Measurements from ENCODE around the gene LTBP2.

The LTBP2 gene

GRCh38 chr14:74586681-74587362 lies 25.2 kb downstream of the LTBP2 start:
- no peak for DNase-seq

GRCh38 chr14:74585406-74586335 lies 26.4 kb downstream of the LTBP2 start:
- no peak for DNase-seq

GRCh38 chr14:74584951-74585350 lies 27.1 kb downstream of the LTBP2 start:
- no peak for DNase-seq

GRCh38 chr14:74583689-74584434 lies 28.2 kb downstream of the LTBP2 start:
- no peak for DNase-seq

- DNase-seq, result no peak
These were observed 29.0 kb downstream of the LTBP2 start for GRCh38 chr14:74582910-74583581.

- DNase-seq, result no peak
These were observed 31.8 kb downstream of the LTBP2 start for GRCh38 chr14:74580275-74580672.

- DNase-seq, result no peak
These were observed 32.4 kb downstream of the LTBP2 start for GRCh38 chr14:74579447-74580274.

- DNase-seq, result no peak
These were observed 33.6 kb downstream of the LTBP2 start for GRCh38 chr14:74578479-74578878.

GRCh38 chr14:74577948-74578275 lies 34.1 kb downstream of the LTBP2 start:
- DNase-seq, result no peak

- no peak for DNase-seq
These were observed 34.6 kb downstream of the LTBP2 start for GRCh38 chr14:74577247-74577947.

- no peak for DNase-seq
These were observed 36.1 kb downstream of the LTBP2 start for GRCh38 chr14:74575936-74576335.

GRCh38 chr14:74575507-74575906 lies 36.5 kb downstream of the LTBP2 start:
- no peak for DNase-seq

- no peak for DNase-seq
These were observed 37.3 kb downstream of the LTBP2 start for GRCh38 chr14:74574706-74575105.

- no peak for DNase-seq
These were observed 38.0 kb downstream of the LTBP2 start for GRCh38 chr14:74574090-74574433.

GRCh38 chr14:74573421-74574089 lies 38.5 kb downstream of the LTBP2 start:
- no peak for DNase-seq

GRCh38 chr14:74572726-74573301 lies 39.2 kb downstream of the LTBP2 start:
- no peak for DNase-seq

- no peak for DNase-seq
These were observed 39.9 kb downstream of the LTBP2 start for GRCh38 chr14:74571901-74572725.

GRCh38 chr14:74571441-74571841 lies 40.6 kb downstream of the LTBP2 start:
- no peak for DNase-seq

GRCh38 chr14:74570696-74571095 lies 41.3 kb downstream of the LTBP2 start:
- DNase-seq, result no peak
